IMR-90 (cell line): Measurements from ENCODE around the gene ISM1.

Experiments used
- BHLHE40 ChIP-seq: fragments of 150-350 bp; IDR thresholded peaks from 2 replicates; pipeline ENCODE4 v1.6.1; 2016; ENCODE audit warnings: mild to moderate bottlenecking, low read depth, low read length
- CTCF ChIP-seq: conservative IDR thresholded peaks from 2 replicates; pipeline ENCODE4 v1.5.1; 2012; ENCODE audit warnings: mild to moderate bottlenecking, low read depth, low read length, improper control_type of control experiment
- FOS ChIP-seq: fragments of 150-350 bp; IDR thresholded peaks from 2 replicates; pipeline ENCODE4 v1.6.1; 2016; ENCODE audit warnings: low read depth, low read length
- MAFK ChIP-seq: IDR thresholded peaks from 2 replicates; pipeline ENCODE4 v1.6.1; 2012; ENCODE audit warnings: low read depth, low read length, improper control_type of control experiment
- POLR2A ChIP-seq: IDR thresholded peaks from 2 replicates; pipeline ENCODE4 v1.6.1; 2012; ENCODE audit warnings: mild to moderate bottlenecking, low read depth, low read length
- RCOR1 ChIP-seq: IDR thresholded peaks from 2 replicates; pipeline ENCODE4 v1.6.1; 2012; ENCODE audit warnings: mild to moderate bottlenecking, low read length, improper control_type of control experiment; ENCODE audit not compliant: insufficient replicate concordance
- USF2 ChIP-seq: fragments of 150-350 bp; IDR thresholded peaks from 2 replicates; pipeline ENCODE4 v1.6.1; 2017; ENCODE audit warnings: mild to moderate bottlenecking, antibody characterized with exemption, low read length, low read depth

- TF ChIP-seq CTCF (no peak), MAFK (no peak), POLR2A (no peak), USF2 (no peak), RCOR1 (no peak), BHLHE40 (no peak), FOS (no peak)
Measured at GRCh38 chr20:13245250-13245723, 24.2 kb downstream of the ISM1 start.
